ENCODE measurements around the gene MTMR12. TPM values are rescaled to one million over a fixed set of nuclear protein-coding genes. Genes with fewer than 3 reads are reported as not detected.

The MTMR12 gene
- total and polyA plus RNA-seq, 10 of the 15 experiments (the other 5 are each of a cell fraction or from before 2014, with no cell fraction given) = 5.0 to 22.9 (median 16.3) TPM

DNA sequence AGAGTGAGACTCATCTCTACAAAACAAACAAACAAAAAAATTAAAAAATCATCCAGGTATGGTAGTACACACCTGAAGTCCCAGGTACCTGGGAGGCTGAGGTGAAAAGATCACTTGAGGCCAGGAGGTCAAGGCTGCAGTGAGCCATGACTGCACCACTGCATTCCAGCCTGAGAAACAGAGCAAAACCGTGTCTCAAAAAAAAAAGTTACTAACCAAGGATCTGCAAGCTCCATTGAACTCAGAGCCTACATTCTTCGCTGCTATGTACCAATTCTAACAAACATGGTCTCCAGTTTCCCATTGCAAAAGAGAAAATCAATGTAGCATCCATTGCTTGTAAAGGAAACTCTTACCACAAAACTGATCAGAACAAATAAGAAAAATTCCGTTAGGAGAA is 33.5 kb downstream of the MTMR12 start:
- RAD21 ChIA-PET (ENCODE audit: unreplicated experiment) = no interaction called here
- DNase-seq (ENCODE audit: low read depth, low spot score) (no peak), ATAC-seq (no peak), FAIRE-seq (peak; percentile 23)
- Histone ChIP-seq H4K20me1 (ENCODE audit: control insufficient read depth, insufficient read depth) (no peaks in the 10 kb centered on the region), H3K4me3 (no peak overlapping the region), H3K4me1 (ENCODE audit: control insufficient read depth, insufficient read depth, low read length) (peaks cover 50% of the 10 kb centered on the region), H2AFZ (ENCODE audit: control insufficient read depth, low read depth, low read length) (no peak overlapping the region), H3K79me2 (ENCODE audit: control insufficient read depth, insufficient read depth, low read length) (peaks cover 10% of the 10 kb centered on the region), H3K36me3 (ENCODE audit: control insufficient read depth in 2 of 2, insufficient read depth in 2 of 2, low read length in 1 of 2) (peaks cover 0 to 5% of the 10 kb centered on the region in 2 experiments; a peak in 3 of 4 replicates), H3K9me3 (replicated peaks; ENCODE audit: control insufficient read depth, insufficient read depth, low read length) (no peaks in the 10 kb centered on the region), H3K4me2 (ENCODE audit: control insufficient read depth, insufficient read depth) (no peak overlapping the region), H3K27me3 (replicated peaks in 1 of 2; ENCODE audit: control insufficient read depth in 2 of 2, insufficient read depth in 2 of 2, low read length in 1 of 2) (no peaks in the 10 kb centered on the region), H3K9ac (ENCODE audit: control insufficient read depth, insufficient read depth, low read length) (no peak overlapping the region), H3K27ac (ENCODE audit: control insufficient read depth, insufficient read depth) (no peak overlapping the region)
- CTCF ChIA-PET = interaction anchor here (1.1 to 1.2 kb wide), 2 partner anchors 9 to 30 kb away, joined by 3 read pairs; no protein-coding TSS in a partner anchor
- SMC1A ChIA-PET (ENCODE audit: uncharacterized antibody, unreplicated experiment) = interaction anchor here (2.5 to 3.9 kb wide), 4 partner anchors 16 to 51 kb away, joined by 7 to 19 read pairs (median 10); no protein-coding TSS in a partner anchor
- BruUV-seq (replicated peaks) = no TSS peak
- TF ChIP-seq RCOR1 (conservative IDR thresholded peaks at IDR 0.05; ENCODE audit: low read depth, low read length) (no peak), POU2F2 (IDR thresholded peaks at IDR 0.05; ENCODE audit: borderline replicate concordance, low read depth, low read length) (no peak), NR2C1 (IDR thresholded peaks at IDR 0.05) (no peak), IRF4 (IDR thresholded peaks at IDR 0.05; ENCODE audit: low read depth, low read length) (no peak), HDAC6 (IDR thresholded peaks at IDR 0.05; ENCODE audit: unreplicated experiment) (no peak)
- TF ChIP-seq, protein P1, sequence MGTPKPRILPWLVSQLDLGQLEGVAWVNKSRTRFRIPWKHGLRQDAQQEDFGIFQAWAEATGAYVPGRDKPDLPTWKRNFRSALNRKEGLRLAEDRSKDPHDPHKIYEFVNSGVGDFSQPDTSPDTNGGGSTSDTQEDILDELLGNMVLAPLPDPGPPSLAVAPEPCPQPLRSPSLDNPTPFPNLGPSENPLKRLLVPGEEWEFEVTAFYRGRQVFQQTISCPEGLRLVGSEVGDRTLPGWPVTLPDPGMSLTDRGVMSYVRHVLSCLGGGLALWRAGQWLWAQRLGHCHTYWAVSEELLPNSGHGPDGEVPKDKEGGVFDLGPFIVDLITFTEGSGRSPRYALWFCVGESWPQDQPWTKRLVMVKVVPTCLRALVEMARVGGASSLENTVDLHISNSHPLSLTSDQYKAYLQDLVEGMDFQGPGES (IDR thresholded peaks at IDR 0.05) = no peak
- TF ChIP-seq, protein P2, sequence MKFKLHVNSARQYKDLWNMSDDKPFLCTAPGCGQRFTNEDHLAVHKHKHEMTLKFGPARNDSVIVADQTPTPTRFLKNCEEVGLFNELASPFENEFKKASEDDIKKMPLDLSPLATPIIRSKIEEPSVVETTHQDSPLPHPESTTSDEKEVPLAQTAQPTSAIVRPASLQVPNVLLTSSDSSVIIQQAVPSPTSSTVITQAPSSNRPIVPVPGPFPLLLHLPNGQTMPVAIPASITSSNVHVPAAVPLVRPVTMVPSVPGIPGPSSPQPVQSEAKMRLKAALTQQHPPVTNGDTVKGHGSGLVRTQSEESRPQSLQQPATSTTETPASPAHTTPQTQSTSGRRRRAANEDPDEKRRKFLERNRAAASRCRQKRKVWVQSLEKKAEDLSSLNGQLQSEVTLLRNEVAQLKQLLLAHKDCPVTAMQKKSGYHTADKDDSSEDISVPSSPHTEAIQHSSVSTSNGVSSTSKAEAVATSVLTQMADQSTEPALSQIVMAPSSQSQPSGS (IDR thresholded peaks at IDR 0.05; ENCODE audit: low read length) = no peak
- 65% methylated on average over 3 of the region's 3 CpGs for WGBS (ENCODE audit: insufficient coverage, insufficient replicate concordance, low lambda C conversion rate, missing lambda C conversion rate)
- POLR2A ChIA-PET = no interaction called here
- intact Hi-C loops (cut with micrococcal nuclease; ENCODE audit: unreplicated experiment) = no loop called here
- in situ Hi-C loops (cut with MboI) = no loop called here
